Thyroid gland (tissue), 4 donors: ENCODE results near the gene GPR87.

ENCODE experiments used
- POLR2A ChIP-seq, 2 donors: fragments of 450-650 bp; IDR thresholded peaks; one replicate each; pipeline ENCODE4 v1.6.1; 2017; ENCODE audit warnings: antibody characterized with exemption in 2 of 2, mild to moderate bottlenecking in 2 of 2, moderate library complexity in 1 of 2
- TF ChIP-seq, protein P1 (sequence below), 6 experiments: fragments of 200-600 bp in 3 of 6; fragments of 450-650 bp in 3 of 6; sonication (generic) in 3 of 6; IDR thresholded peaks; one replicate each; pipeline ENCODE4 v1.5.1; 2016 to 2019; ENCODE audit warnings: antibody characterized with exemption in 6 of 6, mild to moderate bottlenecking in 2 of 6, inconsistent platforms in 1 of 6, moderate library complexity in 1 of 6

- TF ChIP-seq, protein P1, sequence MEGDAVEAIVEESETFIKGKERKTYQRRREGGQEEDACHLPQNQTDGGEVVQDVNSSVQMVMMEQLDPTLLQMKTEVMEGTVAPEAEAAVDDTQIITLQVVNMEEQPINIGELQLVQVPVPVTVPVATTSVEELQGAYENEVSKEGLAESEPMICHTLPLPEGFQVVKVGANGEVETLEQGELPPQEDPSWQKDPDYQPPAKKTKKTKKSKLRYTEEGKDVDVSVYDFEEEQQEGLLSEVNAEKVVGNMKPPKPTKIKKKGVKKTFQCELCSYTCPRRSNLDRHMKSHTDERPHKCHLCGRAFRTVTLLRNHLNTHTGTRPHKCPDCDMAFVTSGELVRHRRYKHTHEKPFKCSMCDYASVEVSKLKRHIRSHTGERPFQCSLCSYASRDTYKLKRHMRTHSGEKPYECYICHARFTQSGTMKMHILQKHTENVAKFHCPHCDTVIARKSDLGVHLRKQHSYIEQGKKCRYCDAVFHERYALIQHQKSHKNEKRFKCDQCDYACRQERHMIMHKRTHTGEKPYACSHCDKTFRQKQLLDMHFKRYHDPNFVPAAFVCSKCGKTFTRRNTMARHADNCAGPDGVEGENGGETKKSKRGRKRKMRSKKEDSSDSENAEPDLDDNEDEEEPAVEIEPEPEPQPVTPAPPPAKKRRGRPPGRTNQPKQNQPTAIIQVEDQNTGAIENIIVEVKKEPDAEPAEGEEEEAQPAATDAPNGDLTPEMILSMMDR (IDR thresholded peaks at IDR 0.05): no peak
- no peak for TF ChIP-seq POLR2A (IDR thresholded peaks at IDR 0.05)
Measured at GRCh38 chr3:151296226-151296625, 20.4 kb downstream of the GPR87 start.
